Neural progenitor cell (in vitro differentiated cells): ENCODE data around the gene DPF3.

Experiments used
- EZH2 ChIP-seq: fragments of 200-600 bp; sonication (generic); IDR thresholded peaks from 2 replicates; pipeline ENCODE4 v1.6.1; 2017; ENCODE audit warnings: antibody characterized with exemption, mild to moderate bottlenecking, moderate library complexity
- EZH2phosphoT487 ChIP-seq: fragments of 200-600 bp; sonication (generic); IDR thresholded peaks from 2 replicates; pipeline ENCODE4 v1.6.1; 2017; ENCODE audit warnings: antibody characterized with exemption
- TF ChIP-seq, protein P1 (sequence below): fragments of 200-600 bp; sonication (generic); IDR thresholded peaks from 2 replicates; pipeline ENCODE4 v1.5.1; 2017; ENCODE audit warnings: antibody characterized with exemption, mild to moderate bottlenecking

DNA sequence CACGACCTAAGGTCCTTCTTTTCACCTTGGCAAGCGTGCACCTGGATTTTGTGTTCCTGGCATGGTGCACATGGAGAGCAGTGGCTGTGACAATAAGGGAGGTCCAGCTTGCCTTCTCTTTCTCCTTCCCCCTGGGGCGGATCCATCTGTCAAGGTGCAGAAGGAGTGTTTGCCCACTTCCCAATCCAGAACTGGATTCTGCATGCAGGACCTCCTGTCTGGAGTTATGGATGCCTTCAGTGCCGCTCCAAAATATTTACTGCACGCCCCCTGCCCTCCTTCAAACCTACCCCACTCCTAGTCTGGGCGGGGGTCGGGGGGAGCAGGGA is 192.7 kb downstream of the DPF3 start:
- TF ChIP-seq, protein P1, sequence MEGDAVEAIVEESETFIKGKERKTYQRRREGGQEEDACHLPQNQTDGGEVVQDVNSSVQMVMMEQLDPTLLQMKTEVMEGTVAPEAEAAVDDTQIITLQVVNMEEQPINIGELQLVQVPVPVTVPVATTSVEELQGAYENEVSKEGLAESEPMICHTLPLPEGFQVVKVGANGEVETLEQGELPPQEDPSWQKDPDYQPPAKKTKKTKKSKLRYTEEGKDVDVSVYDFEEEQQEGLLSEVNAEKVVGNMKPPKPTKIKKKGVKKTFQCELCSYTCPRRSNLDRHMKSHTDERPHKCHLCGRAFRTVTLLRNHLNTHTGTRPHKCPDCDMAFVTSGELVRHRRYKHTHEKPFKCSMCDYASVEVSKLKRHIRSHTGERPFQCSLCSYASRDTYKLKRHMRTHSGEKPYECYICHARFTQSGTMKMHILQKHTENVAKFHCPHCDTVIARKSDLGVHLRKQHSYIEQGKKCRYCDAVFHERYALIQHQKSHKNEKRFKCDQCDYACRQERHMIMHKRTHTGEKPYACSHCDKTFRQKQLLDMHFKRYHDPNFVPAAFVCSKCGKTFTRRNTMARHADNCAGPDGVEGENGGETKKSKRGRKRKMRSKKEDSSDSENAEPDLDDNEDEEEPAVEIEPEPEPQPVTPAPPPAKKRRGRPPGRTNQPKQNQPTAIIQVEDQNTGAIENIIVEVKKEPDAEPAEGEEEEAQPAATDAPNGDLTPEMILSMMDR, result no peak
- TF ChIP-seq EZH2 (no peak), EZH2phosphoT487 (no peak)
